ENCODE measurements around the gene KCNIP1. TPM values are rescaled to one million over a fixed set of nuclear protein-coding genes. Genes with fewer than 3 reads are reported as not detected.

Gene KCNIP1
- total and polyA plus RNA-seq, 9 of the 15 experiments (the other 6 are each of a cell fraction or from before 2014, with no cell fraction given) = not detected

DNA sequence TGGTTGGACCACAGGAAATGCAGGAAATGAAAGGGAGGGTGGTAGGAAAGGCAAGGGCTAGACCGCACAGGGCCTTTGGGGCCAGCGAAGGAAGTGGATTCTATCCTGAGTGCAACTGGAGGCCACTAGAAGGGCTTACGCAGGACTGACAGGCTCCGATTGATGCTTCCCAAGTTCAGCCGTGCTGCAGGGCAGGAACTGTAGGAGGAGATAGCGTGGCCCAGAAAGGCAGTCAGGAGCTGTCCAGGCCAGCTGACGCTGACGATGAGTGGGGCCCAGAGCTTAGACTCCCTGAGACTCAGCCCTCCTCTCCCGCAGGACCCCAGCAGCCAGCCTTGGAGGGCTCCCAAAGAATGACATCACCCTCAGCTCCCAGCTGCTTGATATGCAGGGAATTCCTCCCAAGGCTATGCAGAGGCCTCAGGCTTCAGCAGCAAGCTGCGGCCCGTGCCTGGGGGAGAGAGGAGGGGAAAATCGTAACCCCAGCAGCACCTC is 48.8 kb downstream of the KCNIP1 start:
- no peaks in the 10 kb centered on the region for H3K9me1 ChIP-seq (ENCODE audit: control insufficient read depth, insufficient read depth, low read length)
- H2AFZ ChIP-seq (ENCODE audit: low read depth, low read length) = no peak overlapping the region
- H3K4me2 ChIP-seq (ENCODE audit: insufficient read depth, low read length) = no peak overlapping the region
- no peak for DNase-seq (ENCODE audit: extremely low read depth in 1 of 4, low spot score in 3 of 4)
- intact Hi-C loops (cut with micrococcal nuclease) (no loop called here), in situ Hi-C loops (cut with MboI) (no loop called here)
- no peaks in the 10 kb centered on the region for H3K4me1 ChIP-seq (replicated peaks in 1 of 2; ENCODE audit: control insufficient read depth in 2 of 2, insufficient read depth in 2 of 2, low read length in 2 of 2)
- no peaks in the 10 kb centered on the region for H3K79me2 ChIP-seq (ENCODE audit: control insufficient read depth, insufficient read depth, low read length)
- peak; percentile 46; the same call in 2 of the 3 replicates for ATAC-seq
- no peaks in the 10 kb centered on the region for H4K20me1 ChIP-seq (replicated peaks; ENCODE audit: control insufficient read depth, insufficient read depth, low read length)
- no peak overlapping the region for H3K4me3 ChIP-seq
- WGBS (ENCODE audit: insufficient coverage, low coverage, missing lambda C conversion rate) = 2% methylated on average over 9 of the region's 12 CpGs
- H3K27ac ChIP-seq (ENCODE audit: extremely low read depth, low read depth, low read length) = no peak overlapping the region
- no peak for FAIRE-seq
- H3K36me3 ChIP-seq (ENCODE audit: control insufficient read depth, insufficient read depth, low read length) = no peaks in the 10 kb centered on the region
- TF ChIP-seq RBBP5 (IDR thresholded peaks at IDR 0.05; ENCODE audit: borderline replicate concordance, insufficient read depth, low read length, poor library complexity, severe bottlenecking) = no peak
- TF ChIP-seq, protein P1, sequence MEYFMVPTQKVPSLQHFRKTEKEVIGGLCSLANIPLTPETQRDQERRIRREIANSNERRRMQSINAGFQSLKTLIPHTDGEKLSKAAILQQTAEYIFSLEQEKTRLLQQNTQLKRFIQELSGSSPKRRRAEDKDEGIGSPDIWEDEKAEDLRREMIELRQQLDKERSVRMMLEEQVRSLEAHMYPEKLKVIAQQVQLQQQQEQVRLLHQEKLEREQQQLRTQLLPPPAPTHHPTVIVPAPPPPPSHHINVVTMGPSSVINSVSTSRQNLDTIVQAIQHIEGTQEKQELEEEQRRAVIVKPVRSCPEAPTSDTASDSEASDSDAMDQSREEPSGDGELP (CRISPR knock-in tag; IDR thresholded peaks at IDR 0.05; ENCODE audit: borderline replicate concordance) = peak; percentile 42; the same call in 1 of the 2 replicates
- TF ChIP-seq, protein P2, sequence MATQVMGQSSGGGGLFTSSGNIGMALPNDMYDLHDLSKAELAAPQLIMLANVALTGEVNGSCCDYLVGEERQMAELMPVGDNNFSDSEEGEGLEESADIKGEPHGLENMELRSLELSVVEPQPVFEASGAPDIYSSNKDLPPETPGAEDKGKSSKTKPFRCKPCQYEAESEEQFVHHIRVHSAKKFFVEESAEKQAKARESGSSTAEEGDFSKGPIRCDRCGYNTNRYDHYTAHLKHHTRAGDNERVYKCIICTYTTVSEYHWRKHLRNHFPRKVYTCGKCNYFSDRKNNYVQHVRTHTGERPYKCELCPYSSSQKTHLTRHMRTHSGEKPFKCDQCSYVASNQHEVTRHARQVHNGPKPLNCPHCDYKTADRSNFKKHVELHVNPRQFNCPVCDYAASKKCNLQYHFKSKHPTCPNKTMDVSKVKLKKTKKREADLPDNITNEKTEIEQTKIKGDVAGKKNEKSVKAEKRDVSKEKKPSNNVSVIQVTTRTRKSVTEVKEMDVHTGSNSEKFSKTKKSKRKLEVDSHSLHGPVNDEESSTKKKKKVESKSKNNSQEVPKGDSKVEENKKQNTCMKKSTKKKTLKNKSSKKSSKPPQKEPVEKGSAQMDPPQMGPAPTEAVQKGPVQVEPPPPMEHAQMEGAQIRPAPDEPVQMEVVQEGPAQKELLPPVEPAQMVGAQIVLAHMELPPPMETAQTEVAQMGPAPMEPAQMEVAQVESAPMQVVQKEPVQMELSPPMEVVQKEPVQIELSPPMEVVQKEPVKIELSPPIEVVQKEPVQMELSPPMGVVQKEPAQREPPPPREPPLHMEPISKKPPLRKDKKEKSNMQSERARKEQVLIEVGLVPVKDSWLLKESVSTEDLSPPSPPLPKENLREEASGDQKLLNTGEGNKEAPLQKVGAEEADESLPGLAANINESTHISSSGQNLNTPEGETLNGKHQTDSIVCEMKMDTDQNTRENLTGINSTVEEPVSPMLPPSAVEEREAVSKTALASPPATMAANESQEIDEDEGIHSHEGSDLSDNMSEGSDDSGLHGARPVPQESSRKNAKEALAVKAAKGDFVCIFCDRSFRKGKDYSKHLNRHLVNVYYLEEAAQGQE (IDR thresholded peaks at IDR 0.05; ENCODE audit: borderline replicate concordance) = peak; percentile 59
- TF ChIP-seq, protein P2 (CRISPR knock-in tag; IDR thresholded peaks at IDR 0.05; ENCODE audit: low read depth) = no peak
- no peaks in the 10 kb centered on the region; a peak in 1 of 5 replicates for H3K27me3 ChIP-seq (ENCODE audit: control insufficient read depth in 2 of 2, insufficient read depth in 2 of 2, low read length in 2 of 2)
- ChIA-PET CTCF (ENCODE audit: low intra/inter-chr PET ratio) (no interaction called here), POLR2A (interaction anchor here (1.6 kb wide), 1 partner anchor 21 kb away, joined by 3 read pairs; no protein-coding TSS in a partner anchor)
- BruUV-seq (replicated peaks) = no TSS peak
- H3K9me3 ChIP-seq (replicated peaks; ENCODE audit: control insufficient read depth, insufficient read depth, low read depth, low read length) = no peaks in the 10 kb centered on the region
- H3K9ac ChIP-seq (ENCODE audit: insufficient read depth in 1 of 2, low read depth in 2 of 2, low read length in 2 of 2) = no peak overlapping the region
